Gastroesophageal sphincter (tissue), 4 donors: ENCODE results near the gene PLEKHA1. TPM values are rescaled to one million over a fixed set of nuclear protein-coding genes. Genes with fewer than 3 reads are reported as not detected.

Source experiments
- small RNA-seq, 4 donors: library from RNA; depleted of rRNA; stranded (forward); fragments of <200 nt; gene quantifications; one replicate each; pipeline ENCODE3, GENCODE V24; 2016
- total RNA-seq, 4 donors: library from RNA; depleted of rRNA; stranded (reverse); fragments of >200 nt; gene quantifications; one replicate each; pipeline ENCODE4 v1.1.0, GENCODE V29; 2016

The PLEKHA1 gene
- total RNA-seq, 4 donors from 2014 or later = 62.1 to 125 (median 93.8) TPM

Small RNA genes lying within 50 kb of the gene (small RNA-seq; reads per million reads assigned to genes)
- gene MIR3941 (0 reads per million in 4 donors), gene RNU6-728P (0 reads per million in 4 donors)

Other genes starting within 250 kb of the PLEKHA1 start
- gene BTBD16, start 103.4 kb upstream of the PLEKHA1 start, total RNA-seq = not detected
- gene ARMS2, start 79.9 kb downstream of the PLEKHA1 start, total RNA-seq = not detected
- gene HTRA1, start 86.8 kb downstream of the PLEKHA1 start, total RNA-seq = 100 to 1,000 TPM; 107 to 137 (median 111) TPM
- gene DMBT1, start 186.0 kb downstream of the PLEKHA1 start, total RNA-seq = 1 to 10 TPM in 1 of 4 donors, under 1 TPM in 1, not detected in 2; 0.08 to 2.8 TPM